Measurements from ENCODE around the gene SLC43A2. TPM values are rescaled to one million over a fixed set of nuclear protein-coding genes. Genes with fewer than 3 reads are reported as not detected.
A peak's percentile ranks its signal among the peaks of the same experiment; 100 is the strongest.

SLC43A2 gene
- total and polyA plus RNA-seq, 5 donors from 2014 or later: 3.5 to 6.9 (median 5.9) TPM

DNA sequence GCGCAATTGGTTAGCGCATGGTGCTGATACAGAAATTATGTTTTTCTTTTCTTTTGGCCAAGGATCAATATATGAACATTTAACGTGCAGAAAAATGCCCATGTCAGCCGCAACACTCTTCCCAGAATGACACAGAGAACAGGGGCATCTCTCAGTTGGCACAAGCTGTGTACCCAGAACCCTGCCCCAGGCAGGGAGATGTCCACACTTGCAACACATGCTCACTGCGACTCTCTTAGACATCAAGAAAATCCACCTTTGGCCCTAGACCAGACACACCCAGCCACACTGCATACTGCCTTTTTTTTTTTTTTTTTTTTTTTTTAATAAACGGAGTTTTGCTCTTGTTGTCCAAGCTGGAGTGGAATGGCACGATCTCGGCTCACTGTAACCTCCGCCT lies 83.0 kb downstream of the SLC43A2 start:
- no peaks in the 10 kb centered on the region for H3K9me3 ChIP-seq (ENCODE audit: control insufficient read depth in 2 of 2, low read length in 2 of 2)
- DNase-seq: no peak
- H3K9me3 Mint-ChIP-seq: no peaks in the 10 kb centered on the region
- no peak overlapping the region for H3K4me3 ChIP-seq (ENCODE audit: low read depth, low read length)
- H3K4me3 Mint-ChIP-seq: peak overlapping the region in 1 of 4 donors; percentile 43
- peaks cover 0 to 2% (median 0%) of the 10 kb centered on the region in 4 donors for H3K4me1 Mint-ChIP-seq
- peak overlapping the region in 1 of 3 donors; percentile 69 for H3K27ac Mint-ChIP-seq
- H3K36me3 Mint-ChIP-seq: peaks cover 41% of the 10 kb centered on the region
- H3K27ac ChIP-seq (ENCODE audit: insufficient read depth, low read length, poor library complexity, severe bottlenecking): no peak overlapping the region
- no peak for ATAC-seq (ENCODE audit: low read depth in 2 of 2)
- H3K4me1 ChIP-seq (ENCODE audit: control insufficient read depth, insufficient read depth, low read length, poor library complexity, severe bottlenecking): no peaks in the 10 kb centered on the region
- H3K36me3 ChIP-seq (ENCODE audit: control insufficient read depth, insufficient read depth, low read length): peaks cover 48% of the 10 kb centered on the region
- no peaks in the 10 kb centered on the region for H3K27me3 ChIP-seq (ENCODE audit: control insufficient read depth, insufficient read depth, low read length)
- no peaks in the 10 kb centered on the region for H3K27me3 Mint-ChIP-seq

DNA sequence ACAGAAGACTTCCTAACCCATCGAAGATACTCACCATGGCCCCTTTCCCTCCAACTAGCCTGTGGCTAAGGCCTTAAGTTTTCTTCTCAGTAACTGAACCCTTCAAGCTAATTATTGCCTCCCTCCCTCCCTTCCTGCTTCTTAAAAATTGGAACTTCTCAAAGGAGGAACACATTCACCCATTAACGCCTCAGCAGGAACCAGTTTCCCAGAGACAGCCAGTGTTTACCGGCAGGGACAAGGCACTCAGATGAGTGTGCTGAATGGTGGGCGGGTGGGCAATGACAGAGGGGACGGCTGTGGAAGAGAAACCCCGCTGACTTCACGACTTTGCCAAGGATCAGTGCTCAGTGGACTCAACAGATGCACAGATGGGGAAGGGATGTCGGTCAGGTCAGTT lies 86.3 kb downstream of the SLC43A2 start:
- Mint-ChIP-seq H3K4me3 (no peak overlapping the region), H3K36me3 (peaks cover 37% of the 10 kb centered on the region), H3K9me3 (no peaks in the 10 kb centered on the region), H3K4me1 (peaks cover 0 to 2% (median 0%) of the 10 kb centered on the region in 4 donors), H3K27me3 (no peaks in the 10 kb centered on the region), H3K27ac (no peak overlapping the region)
- no peaks in the 10 kb centered on the region for H3K9me3 ChIP-seq (ENCODE audit: control insufficient read depth in 2 of 2, low read length in 2 of 2)
- no peaks in the 10 kb centered on the region for H3K27me3 ChIP-seq (ENCODE audit: control insufficient read depth, insufficient read depth, low read length)
- peaks cover 53% of the 10 kb centered on the region for H3K36me3 ChIP-seq (ENCODE audit: control insufficient read depth, insufficient read depth, low read length)
- no peak for ATAC-seq (ENCODE audit: low read depth in 2 of 2)
- no peak overlapping the region for H3K4me3 ChIP-seq (ENCODE audit: low read depth, low read length)
- H3K4me1 ChIP-seq (ENCODE audit: control insufficient read depth, insufficient read depth, low read length, poor library complexity, severe bottlenecking): no peaks in the 10 kb centered on the region
- DNase-seq: no peak
- no peak overlapping the region for H3K27ac ChIP-seq (ENCODE audit: insufficient read depth, low read length, poor library complexity, severe bottlenecking)

GRCh38 chr17:1541367-1541904 lies 87.2 kb downstream of the SLC43A2 start:
- Histone ChIP-seq H3K36me3 (ENCODE audit: control insufficient read depth, insufficient read depth, low read length) (peaks cover 51% of the 10 kb centered on the region), H3K27ac (ENCODE audit: insufficient read depth, low read length, poor library complexity, severe bottlenecking) (no peak overlapping the region), H3K27me3 (ENCODE audit: control insufficient read depth, insufficient read depth, low read length) (no peaks in the 10 kb centered on the region), H3K4me3 (ENCODE audit: low read depth, low read length) (no peak overlapping the region), H3K4me1 (ENCODE audit: control insufficient read depth, insufficient read depth, low read length, poor library complexity, severe bottlenecking) (no peaks in the 10 kb centered on the region), H3K9me3 (ENCODE audit: control insufficient read depth in 2 of 2, low read length in 2 of 2) (no peaks in the 10 kb centered on the region)
- no peak overlapping the region for H3K4me3 Mint-ChIP-seq
- peak overlapping the region in 1 of 3 donors; percentile 20 for H3K27ac Mint-ChIP-seq
- H3K36me3 Mint-ChIP-seq: peaks cover 37% of the 10 kb centered on the region
- H3K27me3 Mint-ChIP-seq: no peaks in the 10 kb centered on the region
- ATAC-seq (ENCODE audit: low read depth in 2 of 2) (no peak), DNase-seq (no peak)
- H3K4me1 Mint-ChIP-seq: peaks cover 0 to 2% (median 0%) of the 10 kb centered on the region in 4 donors
- no peaks in the 10 kb centered on the region for H3K9me3 Mint-ChIP-seq

DNA sequence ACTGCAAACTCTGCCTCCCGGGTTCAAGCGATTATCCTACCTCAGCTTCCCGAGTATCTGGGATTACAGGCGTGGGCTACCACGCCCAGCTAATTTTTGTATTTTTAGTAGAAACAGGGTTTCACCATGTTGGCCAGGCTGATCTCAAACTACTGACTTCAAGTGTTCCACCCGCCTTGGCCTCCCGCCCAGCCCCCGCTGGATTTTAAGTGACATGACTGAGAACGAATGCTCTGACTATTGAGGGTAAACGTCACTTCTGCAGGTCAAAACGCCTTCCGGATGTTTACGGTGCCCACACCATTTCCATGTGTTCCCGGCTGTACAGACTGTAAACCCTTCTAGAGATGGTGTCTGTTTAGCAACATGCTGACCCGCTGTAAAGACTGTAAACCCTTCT lies 88.8 kb downstream of the SLC43A2 start:
- peaks cover 54% of the 10 kb centered on the region for H3K36me3 ChIP-seq (ENCODE audit: control insufficient read depth, insufficient read depth, low read length)
- no peaks in the 10 kb centered on the region for H3K27me3 ChIP-seq (ENCODE audit: control insufficient read depth, insufficient read depth, low read length)
- Mint-ChIP-seq H3K36me3 (peaks cover 37% of the 10 kb centered on the region), H3K27me3 (no peaks in the 10 kb centered on the region), H3K27ac (peak overlapping the region in 1 of 3 donors; percentile 23), H3K4me3 (no peak overlapping the region), H3K4me1 (peaks cover 0 to 2% (median 0%) of the 10 kb centered on the region in 4 donors), H3K9me3 (no peaks in the 10 kb centered on the region)
- no peak overlapping the region for H3K27ac ChIP-seq (ENCODE audit: insufficient read depth, low read length, poor library complexity, severe bottlenecking)
- H3K4me1 ChIP-seq (ENCODE audit: control insufficient read depth, insufficient read depth, low read length, poor library complexity, severe bottlenecking): no peaks in the 10 kb centered on the region
- no peak overlapping the region for H3K4me3 ChIP-seq (ENCODE audit: low read depth, low read length)
- ATAC-seq (ENCODE audit: low read depth in 2 of 2): no peak
- DNase-seq: no peak
- H3K9me3 ChIP-seq (ENCODE audit: control insufficient read depth in 2 of 2, low read length in 2 of 2): no peaks in the 10 kb centered on the region

DNA sequence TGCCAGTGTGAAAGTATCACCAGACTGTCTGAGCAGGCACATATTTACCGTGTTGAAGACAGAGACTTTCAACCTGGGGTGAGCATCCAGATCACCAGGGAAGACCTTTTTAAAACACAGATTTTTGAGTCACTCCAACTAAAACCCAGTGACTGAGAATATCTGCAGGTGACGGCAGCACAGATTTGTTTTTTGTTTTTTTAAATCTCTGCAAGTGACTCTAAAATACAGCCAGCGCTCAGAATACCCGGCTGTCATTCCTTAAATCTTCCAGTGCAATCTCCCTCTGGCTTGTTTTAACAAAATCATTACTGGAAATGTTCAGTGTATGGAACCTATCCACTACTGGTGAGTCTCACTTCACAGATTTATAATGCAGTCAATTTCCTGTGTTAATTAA lies 92.9 kb downstream of the SLC43A2 start:
- no peak overlapping the region for H3K27ac Mint-ChIP-seq
- peaks cover 0 to 2% (median 0%) of the 10 kb centered on the region in 4 donors for H3K4me1 Mint-ChIP-seq
- no peaks in the 10 kb centered on the region for H3K9me3 ChIP-seq (ENCODE audit: control insufficient read depth in 2 of 2, low read length in 2 of 2)
- no peak overlapping the region for H3K4me3 ChIP-seq (ENCODE audit: low read depth, low read length)
- no peak for ATAC-seq (ENCODE audit: low read depth in 2 of 2)
- no peak overlapping the region for H3K27ac ChIP-seq (ENCODE audit: insufficient read depth, low read length, poor library complexity, severe bottlenecking)
- H3K4me1 ChIP-seq (ENCODE audit: control insufficient read depth, insufficient read depth, low read length, poor library complexity, severe bottlenecking): no peaks in the 10 kb centered on the region
- no peaks in the 10 kb centered on the region for H3K9me3 Mint-ChIP-seq
- no peaks in the 10 kb centered on the region for H3K27me3 ChIP-seq (ENCODE audit: control insufficient read depth, insufficient read depth, low read length)
- peaks cover 50% of the 10 kb centered on the region for H3K36me3 ChIP-seq (ENCODE audit: control insufficient read depth, insufficient read depth, low read length)
- no peak for DNase-seq
- H3K27me3 Mint-ChIP-seq: no peaks in the 10 kb centered on the region
- H3K4me3 Mint-ChIP-seq: no peak overlapping the region
- peaks cover 31% of the 10 kb centered on the region for H3K36me3 Mint-ChIP-seq

DNA sequence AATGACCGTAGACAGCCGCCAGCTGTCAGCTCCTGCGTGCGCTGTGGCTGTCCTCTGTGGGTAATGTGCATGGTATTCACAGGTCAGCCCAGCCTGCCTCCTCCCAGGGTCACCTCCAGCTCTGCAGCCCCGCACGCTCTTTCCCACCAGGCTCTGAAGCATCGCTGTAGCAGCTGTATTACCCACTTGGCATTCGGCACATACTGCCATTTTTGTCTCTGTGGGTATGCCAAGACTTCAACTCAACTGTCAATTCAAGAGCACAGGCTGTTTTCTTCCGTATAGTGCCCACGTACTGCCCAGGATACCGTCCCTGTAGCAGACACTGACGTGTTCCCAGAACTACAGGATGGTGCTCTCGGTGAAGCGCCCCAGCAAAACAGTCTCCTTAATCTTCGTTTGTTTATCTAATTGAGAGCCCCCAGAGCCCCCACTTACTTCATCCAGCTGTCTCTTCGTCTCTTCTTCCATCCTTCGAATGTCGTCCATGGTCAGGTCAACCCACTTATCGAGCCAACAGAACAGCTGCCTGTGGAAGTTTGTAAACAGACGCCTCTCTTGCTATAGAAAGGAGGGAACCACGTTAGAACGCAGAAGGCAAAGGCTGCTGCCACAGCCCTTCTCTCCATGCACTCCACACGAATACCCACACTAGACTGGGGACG lies 94.8 kb downstream of the SLC43A2 start:
- H3K9me3 ChIP-seq (ENCODE audit: control insufficient read depth in 2 of 2, low read length in 2 of 2): no peaks in the 10 kb centered on the region
- peaks cover 0 to 3% (median under 1%) of the 10 kb centered on the region in 4 donors for H3K4me1 Mint-ChIP-seq
- no peaks in the 10 kb centered on the region for H3K27me3 ChIP-seq (ENCODE audit: control insufficient read depth, insufficient read depth, low read length)
- H3K9me3 Mint-ChIP-seq: no peaks in the 10 kb centered on the region
- no peak overlapping the region for H3K27ac ChIP-seq (ENCODE audit: insufficient read depth, low read length, poor library complexity, severe bottlenecking)
- peak overlapping the region in 1 of 4 donors; percentile 1 for H3K4me3 Mint-ChIP-seq
- DNase-seq: no peak
- H3K36me3 ChIP-seq (ENCODE audit: control insufficient read depth, insufficient read depth, low read length): peaks cover 38% of the 10 kb centered on the region
- H3K36me3 Mint-ChIP-seq: peaks cover 28% of the 10 kb centered on the region
- H3K4me1 ChIP-seq (ENCODE audit: control insufficient read depth, insufficient read depth, low read length, poor library complexity, severe bottlenecking): no peaks in the 10 kb centered on the region
- ATAC-seq (ENCODE audit: low read depth in 2 of 2): no peak
- H3K27ac Mint-ChIP-seq: peak overlapping the region in 2 of 3 donors; percentile 47 to 71
- H3K27me3 Mint-ChIP-seq: no peaks in the 10 kb centered on the region
- H3K4me3 ChIP-seq (ENCODE audit: low read depth, low read length): no peak overlapping the region

DNA sequence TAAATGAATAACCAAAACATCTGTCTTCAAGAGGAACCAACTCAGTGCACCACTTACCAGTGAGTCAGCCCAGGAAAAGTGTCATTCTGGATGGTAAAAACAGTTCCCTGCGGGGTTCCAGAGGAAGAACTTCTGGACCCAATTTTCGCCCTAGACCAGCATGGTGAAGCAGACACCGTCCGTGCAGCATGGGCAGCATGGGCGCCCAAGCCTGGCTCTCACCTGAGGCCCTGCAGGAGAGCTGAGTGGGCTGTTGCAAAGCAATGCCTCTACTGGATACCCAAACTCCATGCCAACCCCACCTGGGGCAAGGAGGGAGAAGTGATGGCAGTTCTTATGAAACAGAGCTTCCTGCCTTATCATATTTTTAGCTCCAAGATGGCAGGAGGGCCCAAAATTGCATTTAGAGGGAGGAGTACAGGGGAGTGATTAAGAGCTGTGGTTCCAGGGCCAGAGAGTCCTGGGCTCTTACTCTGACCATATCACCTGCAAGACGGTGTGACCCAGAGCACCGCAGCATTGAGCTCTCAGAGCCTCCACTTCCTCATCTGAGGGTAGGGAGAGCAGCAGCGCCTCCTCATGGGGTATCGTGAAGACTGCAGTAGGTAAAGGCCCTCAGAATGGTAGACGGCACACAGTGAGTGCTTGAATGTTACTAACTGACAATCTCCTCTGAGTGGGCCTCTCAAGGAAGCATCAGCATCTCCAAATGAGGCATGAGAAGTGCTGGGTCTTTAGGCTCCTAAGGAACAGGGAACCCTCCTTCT lies 95.6 kb downstream of the SLC43A2 start:
- H3K27ac ChIP-seq (ENCODE audit: insufficient read depth, low read length, poor library complexity, severe bottlenecking): no peak overlapping the region
- peak; percentile 22 to 64 (median 51) for DNase-seq
- H3K4me3 Mint-ChIP-seq: no peak overlapping the region
- H3K9me3 Mint-ChIP-seq: no peaks in the 10 kb centered on the region
- H3K27me3 Mint-ChIP-seq: no peaks in the 10 kb centered on the region
- no peaks in the 10 kb centered on the region for H3K4me1 ChIP-seq (ENCODE audit: control insufficient read depth, insufficient read depth, low read length, poor library complexity, severe bottlenecking)
- peak overlapping the region in 2 of 3 donors; percentile 31 to 47 for H3K27ac Mint-ChIP-seq
- H3K4me1 Mint-ChIP-seq: peaks cover 0 to 3% (median under 1%) of the 10 kb centered on the region in 4 donors
- H3K27me3 ChIP-seq (ENCODE audit: control insufficient read depth, insufficient read depth, low read length): no peaks in the 10 kb centered on the region
- H3K36me3 Mint-ChIP-seq: peaks cover 26% of the 10 kb centered on the region
- H3K36me3 ChIP-seq (ENCODE audit: control insufficient read depth, insufficient read depth, low read length): peaks cover 31% of the 10 kb centered on the region
- peak; percentile 72 to 74 for ATAC-seq (ENCODE audit: low read depth in 2 of 2)
- H3K9me3 ChIP-seq (ENCODE audit: control insufficient read depth in 2 of 2, low read length in 2 of 2): no peaks in the 10 kb centered on the region
- no peak overlapping the region for H3K4me3 ChIP-seq (ENCODE audit: low read depth, low read length)

Measured in CD4-positive, CD25-positive, alpha-beta regulatory T cell (primary cell).